GM12878 (cell line): Measurements from ENCODE around the gene CD53. TPM values are rescaled to one million over a fixed set of nuclear protein-coding genes. Genes with fewer than 3 reads are reported as not detected.

Source experiments
- POLR2A ChIP-seq: IDR thresholded peaks from 2 replicates; pipeline ENCODE4 v1.6.1; 2011; ENCODE audit warnings: low read depth, mild to moderate bottlenecking, low read length
- POU2F2 ChIP-seq: IDR thresholded peaks from 3 replicates; pipeline ENCODE4 v1.6.1; 2011; ENCODE audit warnings: low read depth, mild to moderate bottlenecking, low read length, borderline replicate concordance
- ZNF384 ChIP-seq: IDR thresholded peaks from 2 replicates; pipeline ENCODE4 v1.6.1; 2012; ENCODE audit warnings: low read depth, mild to moderate bottlenecking, low read length, improper control_type of control experiment, borderline replicate concordance
- polyA plus RNA-seq, 11 experiments: library from polyadenylated mRNA; depleted of rRNA in 4 of 11; unstranded in 6 of 11; stranded (reverse) in 5 of 11; fragments of >200 nt; fragmentation: Nextera tagmentation in 4 of 11; fragmentation: Illumina TruSeq in 1 of 11; extraction: Ambion mirVana in 4 of 11; extraction: Trizol in 1 of 11; gene quantifications; 1 replicate in 1 of 11; 2 replicates in 10 of 11; pipeline versions ENCODE4 v1.2.1 to v1.2.3, GENCODE V29; 2011 to 2016; ENCODE audit warnings: inconsistent platforms in 2 of 11, missing spikeins in 2 of 11, low read depth in 1 of 11
- total RNA-seq, 4 experiments: library from RNA; depleted of rRNA in 3 of 4; stranded (reverse); fragments of >200 nt in 3 of 4; fragmentation: Illumina TruSeq in 1 of 4; extraction: Trizol in 1 of 4; gene quantifications; 2 replicates each; pipeline versions ENCODE4 v1.2.1 to v1.2.3, GENCODE V29; 2013 to 2021
- TF ChIP-seq, protein P1 (sequence below): IDR thresholded peaks from 2 replicates; pipeline ENCODE4 v1.6.1; 2011; ENCODE audit warnings: low read depth, mild to moderate bottlenecking, low read length, moderate library complexity, borderline replicate concordance; ENCODE audit errors: extremely low read depth
- TF ChIP-seq, protein P2 (sequence below): fragments of 450-650 bp; IDR thresholded peaks from 2 replicates; pipeline ENCODE4 v1.6.1; 2017; ENCODE audit warnings: mild to moderate bottlenecking, moderate library complexity
- TF ChIP-seq, protein P3 (sequence below): fragments of 450-650 bp; IDR thresholded peaks from 2 replicates; pipeline ENCODE4 v1.6.1; 2017; ENCODE audit warnings: antibody characterized with exemption, mild to moderate bottlenecking, moderate library complexity

Gene CD53
- total and polyA plus RNA-seq, 10 of the 15 experiments (the other 5 are each of a cell fraction or from before 2014, with no cell fraction given) = 350 to 1,389 (median 538) TPM

DNA sequence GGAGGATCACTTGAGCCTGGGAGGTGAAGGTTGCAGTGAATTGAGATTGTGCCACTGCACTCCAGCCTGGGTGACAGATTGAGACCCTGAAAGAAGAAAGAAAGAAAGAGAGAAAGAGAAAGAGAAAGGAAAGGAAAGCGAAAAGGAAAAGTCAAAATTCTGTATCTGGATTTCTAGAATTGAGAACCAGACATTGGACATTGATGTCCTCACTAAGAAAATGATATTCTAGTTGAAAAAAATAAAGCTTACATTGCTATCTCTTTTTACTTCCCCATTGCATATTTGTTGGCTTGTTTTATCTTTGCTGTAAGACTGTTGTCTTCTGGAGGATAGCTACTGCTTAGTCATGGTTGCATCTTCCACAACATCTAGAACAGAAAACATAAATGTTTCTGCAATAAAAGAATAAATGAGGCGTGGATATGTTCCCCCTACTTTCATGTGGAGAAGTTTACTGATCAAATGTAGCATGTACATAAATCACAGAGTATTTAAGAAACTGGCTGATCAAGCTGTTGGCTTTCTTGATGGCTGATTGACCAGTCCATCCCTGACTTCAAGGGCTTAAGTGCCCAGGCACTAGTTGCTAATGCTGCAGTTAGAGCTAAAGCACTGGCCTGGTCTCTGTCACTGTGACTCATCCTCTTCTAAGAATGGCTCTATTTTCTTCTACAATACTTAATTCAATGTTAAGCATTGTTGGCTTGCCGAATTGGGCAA lies 17.7 kb downstream of the CD53 start (continued):
- no peak for TF ChIP-seq ZNF384
- TF ChIP-seq, protein P1, sequence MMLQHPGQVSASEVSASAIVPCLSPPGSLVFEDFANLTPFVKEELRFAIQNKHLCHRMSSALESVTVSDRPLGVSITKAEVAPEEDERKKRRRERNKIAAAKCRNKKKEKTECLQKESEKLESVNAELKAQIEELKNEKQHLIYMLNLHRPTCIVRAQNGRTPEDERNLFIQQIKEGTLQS = no peak
- TF ChIP-seq, protein P2, sequence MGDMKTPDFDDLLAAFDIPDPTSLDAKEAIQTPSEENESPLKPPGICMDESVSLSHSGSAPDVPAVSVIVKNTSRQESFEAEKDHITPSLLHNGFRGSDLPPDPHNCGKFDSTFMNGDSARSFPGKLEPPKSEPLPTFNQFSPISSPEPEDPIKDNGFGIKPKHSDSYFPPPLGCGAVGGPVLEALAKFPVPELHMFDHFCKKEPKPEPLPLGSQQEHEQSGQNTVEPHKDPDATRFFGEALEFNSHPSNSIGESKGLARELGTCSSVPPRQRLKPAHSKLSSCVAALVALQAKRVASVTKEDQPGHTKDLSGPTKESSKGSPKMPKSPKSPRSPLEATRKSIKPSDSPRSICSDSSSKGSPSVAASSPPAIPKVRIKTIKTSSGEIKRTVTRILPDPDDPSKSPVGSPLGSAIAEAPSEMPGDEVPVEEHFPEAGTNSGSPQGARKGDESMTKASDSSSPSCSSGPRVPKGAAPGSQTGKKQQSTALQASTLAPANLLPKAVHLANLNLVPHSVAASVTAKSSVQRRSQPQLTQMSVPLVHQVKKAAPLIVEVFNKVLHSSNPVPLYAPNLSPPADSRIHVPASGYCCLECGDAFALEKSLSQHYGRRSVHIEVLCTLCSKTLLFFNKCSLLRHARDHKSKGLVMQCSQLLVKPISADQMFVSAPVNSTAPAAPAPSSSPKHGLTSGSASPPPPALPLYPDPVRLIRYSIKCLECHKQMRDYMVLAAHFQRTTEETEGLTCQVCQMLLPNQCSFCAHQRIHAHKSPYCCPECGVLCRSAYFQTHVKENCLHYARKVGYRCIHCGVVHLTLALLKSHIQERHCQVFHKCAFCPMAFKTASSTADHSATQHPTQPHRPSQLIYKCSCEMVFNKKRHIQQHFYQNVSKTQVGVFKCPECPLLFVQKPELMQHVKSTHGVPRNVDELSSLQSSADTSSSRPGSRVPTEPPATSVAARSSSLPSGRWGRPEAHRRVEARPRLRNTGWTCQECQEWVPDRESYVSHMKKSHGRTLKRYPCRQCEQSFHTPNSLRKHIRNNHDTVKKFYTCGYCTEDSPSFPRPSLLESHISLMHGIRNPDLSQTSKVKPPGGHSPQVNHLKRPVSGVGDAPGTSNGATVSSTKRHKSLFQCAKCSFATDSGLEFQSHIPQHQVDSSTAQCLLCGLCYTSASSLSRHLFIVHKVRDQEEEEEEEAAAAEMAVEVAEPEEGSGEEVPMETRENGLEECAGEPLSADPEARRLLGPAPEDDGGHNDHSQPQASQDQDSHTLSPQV = no peak
- TF ChIP-seq, protein P3, sequence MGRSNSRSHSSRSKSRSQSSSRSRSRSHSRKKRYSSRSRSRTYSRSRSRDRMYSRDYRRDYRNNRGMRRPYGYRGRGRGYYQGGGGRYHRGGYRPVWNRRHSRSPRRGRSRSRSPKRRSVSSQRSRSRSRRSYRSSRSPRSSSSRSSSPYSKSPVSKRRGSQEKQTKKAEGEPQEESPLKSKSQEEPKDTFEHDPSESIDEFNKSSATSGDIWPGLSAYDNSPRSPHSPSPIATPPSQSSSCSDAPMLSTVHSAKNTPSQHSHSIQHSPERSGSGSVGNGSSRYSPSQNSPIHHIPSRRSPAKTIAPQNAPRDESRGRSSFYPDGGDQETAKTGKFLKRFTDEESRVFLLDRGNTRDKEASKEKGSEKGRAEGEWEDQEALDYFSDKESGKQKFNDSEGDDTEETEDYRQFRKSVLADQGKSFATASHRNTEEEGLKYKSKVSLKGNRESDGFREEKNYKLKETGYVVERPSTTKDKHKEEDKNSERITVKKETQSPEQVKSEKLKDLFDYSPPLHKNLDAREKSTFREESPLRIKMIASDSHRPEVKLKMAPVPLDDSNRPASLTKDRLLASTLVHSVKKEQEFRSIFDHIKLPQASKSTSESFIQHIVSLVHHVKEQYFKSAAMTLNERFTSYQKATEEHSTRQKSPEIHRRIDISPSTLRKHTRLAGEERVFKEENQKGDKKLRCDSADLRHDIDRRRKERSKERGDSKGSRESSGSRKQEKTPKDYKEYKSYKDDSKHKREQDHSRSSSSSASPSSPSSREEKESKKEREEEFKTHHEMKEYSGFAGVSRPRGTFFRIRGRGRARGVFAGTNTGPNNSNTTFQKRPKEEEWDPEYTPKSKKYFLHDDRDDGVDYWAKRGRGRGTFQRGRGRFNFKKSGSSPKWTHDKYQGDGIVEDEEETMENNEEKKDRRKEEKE = no peak
- no peak for TF ChIP-seq POU2F2
- no peak for TF ChIP-seq POLR2A
